HCT116 (cell line): ENCODE results near the gene ARCN1. TPM values are rescaled to one million over a fixed set of nuclear protein-coding genes. Genes with fewer than 3 reads are reported as not detected.

Source experiments
- ATAC-seq: fragments of 200-7000 bp; cut with Tn5 transposase; 2 replicates; pipeline ENCODE4 v1.9.1; 2020; ENCODE audit warnings: mild to moderate bottlenecking, moderate library complexity
- BruUV-seq: library from RNA; stranded (reverse); fragments of 400-500 nt; replicated peaks from 2 replicates; lab custom pipeline; 2021; lab: Mats Ljungman, UMichigan
- CTCF ChIA-PET: fragments of 300-600 bp; sonication (Branson Sonifier 250); formaldehyde crosslinking; loops from one replicate; lab custom pipeline; 2021; ENCODE audit warnings: antibody characterized with exemption; lab: Charles Lee
- POLR2A ChIA-PET: fragments of 300-600, 350-600 bp; sonication (Branson Sonifier 250); formaldehyde crosslinking; loops from one replicate; lab custom pipeline; 2021; ENCODE audit warnings: antibody characterized with exemption; lab: Charles Lee
- RAD21 ChIA-PET, 2 experiments: fragments of 300-600 bp; sonication (Branson Sonifier 250); formaldehyde crosslinking; loops; one replicate each; lab custom pipeline; 2023; ENCODE audit warnings: low total read pairs in 2 of 2; ENCODE audit not compliant: uncharacterized antibody in 2 of 2, unreplicated experiment in 2 of 2, low non-redundant PET in 1 of 2; lab: Charles Lee
- DNase-seq: peaks from one replicate; pipeline ENCODE4 v3.0.0-alpha.2; 2010; ENCODE audit warnings: low read depth, low spot score
- H2AFZ ChIP-seq: fragments of 200-600 bp; shearing (Covaris generic), sonication (generic); 2 replicates; pipeline ENCODE4 v1.6.1; 2017; ENCODE audit warnings: low read depth, mixed run types, mixed read lengths, antibody characterized with exemption, low read length; ENCODE audit not compliant: poor library complexity, severe bottlenecking
- H3K27ac ChIP-seq: 2 replicates; pipeline ENCODE4 v1.5.1; 2012; ENCODE audit warnings: low read depth, low read length
- H3K27me3 ChIP-seq: fragments of 200-600 bp; sonication (generic); 2 replicates; pipeline ENCODE4 v1.6.1; 2016; ENCODE audit warnings: mixed run types, low read length, mixed read lengths; ENCODE audit not compliant: insufficient read depth
- H3K36me3 ChIP-seq, 2 experiments: fragments of 200-500 bp in 1 of 2; fragments of 200-600 bp in 1 of 2; sonication (Bioruptor generic) in 1 of 2; sonication (generic) in 1 of 2; 2 replicates each; pipeline versions ENCODE4 v1.5.1 to v1.6.1; 2014 to 2016; ENCODE audit warnings: low read length in 2 of 2, inconsistent platforms in 1 of 2, mixed read lengths in 1 of 2, mixed run types in 1 of 2; ENCODE audit not compliant: insufficient read depth in 2 of 2, control insufficient read depth in 1 of 2
- H3K4me1 ChIP-seq, 2 experiments: fragments of 200-600 bp in 1 of 2; sonication (generic) in 1 of 2; 2 replicates each; pipeline versions ENCODE4 v1.5.1 to v1.6.1; 2012 to 2017; ENCODE audit warnings: low read length in 2 of 2, inconsistent platforms in 1 of 2, mild to moderate bottlenecking in 1 of 2, mixed read lengths in 1 of 2, mixed run types in 1 of 2, moderate library complexity in 1 of 2; ENCODE audit not compliant: insufficient read depth in 2 of 2, control insufficient read depth in 1 of 2
- H3K4me2 ChIP-seq: fragments of 200-600 bp; sonication (generic); 2 replicates; pipeline ENCODE4 v1.6.1; 2017; ENCODE audit warnings: mixed run types, low read length, mixed read lengths
- H3K4me3 ChIP-seq, 2 experiments: fragments of 200-600 bp in 1 of 2; sonication (generic) in 1 of 2; replicated peaks in 1 of 2; 2 replicates each; pipeline ENCODE4 v1.5.1; 2011 to 2016; ENCODE audit warnings: low read length in 2 of 2, control low read depth in 1 of 2, low read depth in 1 of 2, mild to moderate bottlenecking in 1 of 2, mixed read lengths in 1 of 2, mixed run types in 1 of 2
- H3K79me2 ChIP-seq: fragments of 200-600 bp; sonication (generic); 2 replicates; pipeline ENCODE4 v1.6.1; 2017; ENCODE audit warnings: mild to moderate bottlenecking, mixed run types, low read length, moderate library complexity, mixed read lengths; ENCODE audit not compliant: insufficient read depth
- H3K9ac ChIP-seq: fragments of 200-600 bp; sonication (generic); 2 replicates; pipeline ENCODE4 v1.6.1; 2016; ENCODE audit warnings: low read length, mixed read lengths
- H3K9me2 ChIP-seq: fragments of 200-600 bp; sonication (generic), shearing (Covaris generic); 2 replicates; pipeline ENCODE4 v1.6.1; 2017; ENCODE audit warnings: mixed run types, mild to moderate bottlenecking, moderate library complexity; ENCODE audit not compliant: insufficient read depth
- H3K9me3 ChIP-seq, 2 experiments: fragments of 200-500 bp in 1 of 2; fragments of 200-600 bp in 1 of 2; sonication (Bioruptor generic) in 1 of 2; sonication (generic) in 1 of 2; 2 replicates each; pipeline ENCODE4 v1.6.1; 2014 to 2017; ENCODE audit warnings: low read length in 2 of 2, mixed read lengths in 2 of 2, inconsistent platforms in 1 of 2, low read depth in 1 of 2, mild to moderate bottlenecking in 1 of 2, mixed run types in 1 of 2, moderate library complexity in 1 of 2; ENCODE audit not compliant: control insufficient read depth in 1 of 2, insufficient read depth in 1 of 2
- H4K20me1 ChIP-seq: fragments of 200-600 bp; sonication (generic), shearing (Covaris generic); 2 replicates; pipeline ENCODE4 v1.6.1; 2017; ENCODE audit warnings: mixed run types, mild to moderate bottlenecking, moderate library complexity; ENCODE audit not compliant: insufficient read depth
- CBX3 ChIP-seq: IDR thresholded peaks from 2 replicates; pipeline ENCODE4 v1.6.1; 2012; ENCODE audit warnings: low read depth
- CTCF ChIP-seq, 3 experiments: fragments of 200-600 bp in 1 of 3; sonication (generic) in 1 of 3; IDR thresholded peaks in 2 of 3; conservative IDR thresholded peaks in 1 of 3; 2 replicates each; pipeline ENCODE4 v1.5.1; 2012 to 2017; ENCODE audit warnings: low read depth in 2 of 3, low read length in 2 of 3, antibody characterized with exemption in 1 of 3, borderline replicate concordance in 1 of 3, control low read depth in 1 of 3, mild to moderate bottlenecking in 1 of 3, mixed read lengths in 1 of 3, mixed run types in 1 of 3, moderate library complexity in 1 of 3; ENCODE audit not compliant: insufficient read depth in 1 of 3
- EZH2 ChIP-seq: fragments of 200-600 bp; sonication (generic); IDR thresholded peaks from 2 replicates; pipeline ENCODE4 v1.6.1; 2017; ENCODE audit warnings: antibody characterized with exemption, mixed run types
- EZH2phosphoT487 ChIP-seq: fragments of 200-600 bp; IDR thresholded peaks from 2 replicates; pipeline ENCODE4 v1.6.1; 2018; ENCODE audit warnings: antibody characterized with exemption, borderline replicate concordance
- FOSL1 ChIP-seq: IDR thresholded peaks from 2 replicates; pipeline ENCODE4 v1.6.1; 2012; ENCODE audit warnings: low read depth
- JUND ChIP-seq: IDR thresholded peaks from 2 replicates; pipeline ENCODE4 v1.6.1; 2012
- POLR2A ChIP-seq: IDR thresholded peaks from 2 replicates; pipeline ENCODE4 v1.7.0; 2011; ENCODE audit warnings: borderline replicate concordance; ENCODE audit not compliant: insufficient read depth, insufficient read length; ENCODE audit errors: extremely low read depth
- POLR2AphosphoS5 ChIP-seq: IDR thresholded peaks from 2 replicates; pipeline ENCODE4 v1.6.1; 2011; ENCODE audit warnings: mild to moderate bottlenecking, low read depth, low read length, moderate library complexity
- RAD21 ChIP-seq: IDR thresholded peaks from 2 replicates; pipeline ENCODE4 v1.6.1; 2012; ENCODE audit warnings: low read depth, mild to moderate bottlenecking
- SIN3A ChIP-seq: IDR thresholded peaks from 2 replicates; pipeline ENCODE4 v1.6.1; 2012; ENCODE audit warnings: low read depth
- SP1 ChIP-seq: IDR thresholded peaks from 2 replicates; pipeline ENCODE4 v1.6.1; 2012; ENCODE audit warnings: low read depth
- SRF ChIP-seq: IDR thresholded peaks from 2 replicates; pipeline ENCODE4 v1.6.1; 2012; ENCODE audit warnings: low read depth
- TCF7L2 ChIP-seq: IDR thresholded peaks from 2 replicates; pipeline ENCODE4 v1.7.0; 2011; ENCODE audit warnings: borderline replicate concordance, inconsistent platforms; ENCODE audit not compliant: insufficient read depth, insufficient read length; ENCODE audit errors: extremely low read depth
- YY1 ChIP-seq: IDR thresholded peaks from 2 replicates; pipeline ENCODE4 v1.6.1; 2011; ENCODE audit warnings: low read length, low read depth, moderate library complexity, mild to moderate bottlenecking; ENCODE audit not compliant: insufficient replicate concordance; ENCODE audit errors: extremely low read depth
- ZFX ChIP-seq: fragments of 450-650 bp; IDR thresholded peaks from 2 replicates; pipeline ENCODE4 v1.6.1; 2017
- ZNF274 ChIP-seq: fragments of 200-500 bp; sonication (Bioruptor generic); IDR thresholded peaks from 2 replicates; pipeline ENCODE4 v1.6.1; 2014; ENCODE audit warnings: mild to moderate bottlenecking, low read depth, low read length, inconsistent platforms
- intact Hi-C: fragments of 100-400 bp; cut with micrococcal nuclease; formaldehyde crosslinking; loops from 2 replicates; pipeline ENCODE4 v1.10.0; 2022
- total RNA-seq: library from RNA; stranded (reverse); gene quantifications from one replicate; pipeline ENCODE4 v1.2.1, GENCODE V29; 2021; ENCODE audit not compliant: unreplicated experiment

Gene ARCN1
- total RNA-seq, 1 experiment from 2014 or later, result 147 TPM

GRCh38 chr11:118618991-118619375 is 46.8 kb downstream of the ARCN1 start:
- RAD21 ChIA-PET, result no interaction called here
- no peak overlapping the region for H3K9ac ChIP-seq
- H3K36me3 ChIP-seq, result no peaks in the 10 kb centered on the region
- CTCF ChIA-PET, result interaction anchor here (1.3 kb wide), 1 partner anchor 12 kb away, joined by 3 read pairs; the partner anchor contains the start of gene PHLDB1
- peaks cover 6% of the 10 kb centered on the region for H3K79me2 ChIP-seq
- H4K20me1 ChIP-seq, result no peaks in the 10 kb centered on the region
- no peak for TF ChIP-seq ZFX
- TF ChIP-seq YY1, result no peak
- no peak for TF ChIP-seq SIN3A
- TF ChIP-seq RAD21, result no peak
- no peak for TF ChIP-seq EZH2
- no peak for TF ChIP-seq TCF7L2
- TF ChIP-seq CBX3, result no peak
- no peak for TF ChIP-seq CTCF (IDR thresholded peaks at IDR 0.05 in 2 of 3, conservative IDR thresholded peaks at IDR 0.05 in 1 of 3; ENCODE audit: borderline replicate concordance in 1 of 3, insufficient read depth in 1 of 3, low read depth in 2 of 3, low read length in 2 of 3)
- TF ChIP-seq JUND, result no peak
- no peak for TF ChIP-seq POLR2AphosphoS5
- TF ChIP-seq POLR2A, result no peak
- TF ChIP-seq SRF, result no peak
- TF ChIP-seq EZH2phosphoT487, result no peak
- TF ChIP-seq ZNF274, result no peak
- no peak for TF ChIP-seq SP1
- TF ChIP-seq FOSL1, result no peak
- no peak overlapping the region for H3K4me3 ChIP-seq
- H3K9me2 ChIP-seq, result no peaks in the 10 kb centered on the region
- intact Hi-C loops, result no loop called here
- POLR2A ChIA-PET, result no interaction called here
- no peak overlapping the region for H2AFZ ChIP-seq
- ATAC-seq (no peak), DNase-seq (no peak)
- 0 out of 2 replicates have a peak overlapping the region, but pooled peaks have one; percentile 5 for H3K27ac ChIP-seq
- H3K27me3 ChIP-seq, result no peaks in the 10 kb centered on the region
- no peak overlapping the region for H3K4me2 ChIP-seq
- H3K9me3 ChIP-seq, result no peaks in the 10 kb centered on the region
- peaks cover 41 to 64% of the 10 kb centered on the region in 2 experiments for H3K4me1 ChIP-seq
- no TSS peak for BruUV-seq
